Neuron (in vitro differentiated cells): Measurements from ENCODE around the gene ANKRD34A.
A peak's percentile ranks its signal among the peaks of the same experiment; 100 is the strongest.

ENCODE experiments used
- H2AFZ ChIP-seq: one replicate; pipeline ENCODE4 v1.6.1; 2013; ENCODE audit warnings: low read depth, mild to moderate bottlenecking, inconsistent platforms, low read length, moderate library complexity
- H3K27me3 ChIP-seq: one replicate; pipeline ENCODE4 v1.6.1; 2013; ENCODE audit warnings: low read length; ENCODE audit not compliant: insufficient read depth
- H3K36me3 ChIP-seq: one replicate; pipeline ENCODE4 v1.6.1; 2013; ENCODE audit warnings: low read length; ENCODE audit not compliant: insufficient read depth
- H3K4me1 ChIP-seq: one replicate; pipeline ENCODE4 v1.6.1; 2013; ENCODE audit warnings: low read length; ENCODE audit not compliant: insufficient read depth
- H3K4me3 ChIP-seq: 2 replicates; pipeline ENCODE4 v1.5.1; 2013; ENCODE audit warnings: mild to moderate bottlenecking, low read length, moderate library complexity
- H3K9me3 ChIP-seq: one replicate; pipeline ENCODE4 v1.6.1; 2013; ENCODE audit warnings: low read length

The ANKRD34A gene

DNA sequence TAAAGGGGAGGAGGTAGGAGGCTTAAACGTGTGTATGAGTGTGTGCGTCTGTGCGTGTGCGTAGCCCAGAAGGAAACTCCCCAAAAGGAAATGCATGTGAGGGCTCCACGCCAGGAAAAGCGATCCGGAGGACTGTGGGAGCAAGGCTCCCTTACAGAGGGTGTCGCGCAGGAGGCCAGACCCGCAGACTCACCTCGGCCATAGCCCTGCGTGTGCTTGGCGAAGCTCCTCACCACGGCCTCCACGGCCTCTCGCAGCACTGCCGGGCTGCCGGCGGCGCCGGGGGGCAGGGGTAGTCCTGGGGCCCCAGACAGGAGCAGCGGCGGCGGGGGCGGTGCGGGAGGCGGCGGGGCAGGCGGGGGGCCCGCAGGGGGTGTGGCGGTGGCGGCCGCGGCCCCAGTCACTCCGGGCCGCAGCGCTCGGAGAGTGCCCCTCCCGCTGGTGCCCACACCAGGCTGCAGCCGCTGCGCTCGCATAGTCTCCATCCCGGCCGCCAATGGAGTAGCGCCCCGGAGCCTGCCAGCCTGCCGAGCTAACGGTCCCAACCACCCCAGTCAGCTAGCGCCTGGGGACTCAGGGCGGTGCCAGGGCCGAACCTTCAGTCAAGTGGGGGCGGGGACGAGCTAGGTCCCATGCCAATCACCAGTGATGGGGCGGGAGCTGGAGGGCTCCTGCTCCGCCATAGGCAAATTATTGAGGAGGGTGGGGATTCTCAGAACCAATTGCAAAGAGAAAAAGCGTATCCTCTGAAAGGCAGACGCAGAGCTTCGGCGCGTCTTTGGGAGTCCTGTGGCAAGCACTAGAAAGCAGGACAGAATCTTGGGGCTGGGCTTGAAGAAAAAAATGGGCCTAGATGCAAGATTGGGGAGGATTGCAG is 6.7 kb downstream of the ANKRD34A start, which contains the start of gene LIX1L:
Gene LIX1L (minus strand): TSS at position 575 of the 877 bp plus-strand sequence. CDS start 90 bp downstream, at position 485.
- peaks cover 58% of the 10 kb centered on the region for H3K4me1 ChIP-seq
- no peaks in the 10 kb centered on the region for H3K9me3 ChIP-seq
- H3K27me3 ChIP-seq: no peaks in the 10 kb centered on the region
- H3K36me3 ChIP-seq: no peaks in the 10 kb centered on the region
- peak within 1 kb of the TSS; percentile 64 for H2AFZ ChIP-seq
- H3K4me3 ChIP-seq: peak within 1 kb of the TSS; percentile 70

DNA sequence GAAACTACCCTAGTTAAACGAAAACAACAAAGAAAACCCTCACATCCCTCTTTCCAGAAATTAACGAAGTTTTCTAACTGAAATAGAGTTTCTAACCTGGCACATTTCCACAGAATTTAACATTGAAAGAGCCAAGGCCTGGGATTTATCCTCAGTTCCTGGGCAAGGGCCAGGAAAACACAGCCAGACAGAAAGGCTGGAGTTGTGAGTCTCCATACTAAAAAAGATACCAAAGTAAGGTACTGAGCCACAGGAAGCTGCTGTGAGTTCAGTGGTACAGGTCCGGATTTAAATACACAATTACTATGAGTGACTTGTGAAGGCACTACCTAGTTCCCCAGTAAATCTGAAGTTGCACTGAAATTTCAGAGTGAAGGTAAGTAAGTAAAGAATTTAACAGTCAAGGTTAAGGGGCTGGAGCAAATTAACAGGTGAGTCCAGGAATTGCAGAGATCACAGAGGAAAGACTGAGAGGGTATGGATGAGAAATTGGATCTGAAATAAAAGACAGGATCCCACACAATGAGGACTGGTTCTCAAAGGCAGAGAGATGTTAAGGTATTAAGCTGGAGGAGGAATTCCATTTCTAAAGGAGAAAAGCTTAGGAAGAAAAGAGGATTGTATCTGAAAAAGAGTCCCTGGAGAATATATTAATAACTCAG is 7.5 kb downstream of the ANKRD34A start:
- H3K36me3 ChIP-seq: no peaks in the 10 kb centered on the region
- no peaks in the 10 kb centered on the region for H3K27me3 ChIP-seq
- peak overlapping the region; percentile 70 for H3K4me3 ChIP-seq
- H2AFZ ChIP-seq: no peak overlapping the region
- peaks cover 59% of the 10 kb centered on the region for H3K4me1 ChIP-seq
- H3K9me3 ChIP-seq: no peaks in the 10 kb centered on the region

DNA sequence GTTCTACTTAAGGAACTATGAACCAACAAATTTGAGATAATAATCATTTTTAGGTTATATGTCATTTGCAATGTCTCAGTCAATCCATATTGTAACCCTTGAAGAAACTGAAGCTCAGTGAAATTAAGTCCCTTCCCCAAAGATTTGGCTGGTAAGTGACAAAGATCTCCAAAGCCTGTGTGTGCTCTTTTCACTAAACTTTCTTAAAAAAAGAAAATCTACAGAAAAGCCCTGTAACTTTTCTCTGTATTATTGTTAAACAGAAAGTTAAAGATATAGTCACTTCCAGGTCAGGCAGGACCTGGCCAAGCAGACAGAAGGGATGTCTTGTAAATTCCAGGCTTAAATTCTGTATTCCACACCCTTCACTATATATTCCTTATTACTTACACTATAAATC is 8.0 kb downstream of the ANKRD34A start:
- Histone ChIP-seq H3K36me3 (no peaks in the 10 kb centered on the region), H3K4me3 (peak overlapping the region; percentile 70), H3K9me3 (no peaks in the 10 kb centered on the region), H3K27me3 (no peaks in the 10 kb centered on the region), H2AFZ (no peak overlapping the region), H3K4me1 (peaks cover 60% of the 10 kb centered on the region)

DNA sequence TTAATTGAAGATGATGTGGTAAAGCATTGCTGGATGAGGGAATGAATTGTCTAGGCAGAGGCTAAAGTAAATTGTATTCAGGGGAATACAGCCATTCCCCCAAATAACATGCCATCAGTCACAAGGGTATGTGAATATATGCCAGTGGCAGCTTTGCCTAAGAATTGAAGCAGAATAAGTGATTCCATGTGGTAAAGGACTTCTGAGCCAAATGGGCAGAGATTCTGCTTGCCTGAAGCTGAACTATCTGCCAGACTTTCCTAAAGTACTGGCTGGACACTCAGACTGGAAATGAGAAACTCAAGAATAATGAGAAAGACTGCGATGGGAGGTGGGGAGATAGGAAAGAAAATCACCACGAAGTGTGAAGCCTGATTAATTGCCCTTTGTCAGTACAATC is 8.9 kb downstream of the ANKRD34A start:
- H3K9me3 ChIP-seq: no peaks in the 10 kb centered on the region
- no peaks in the 10 kb centered on the region for H3K27me3 ChIP-seq
- no peak overlapping the region for H2AFZ ChIP-seq
- peak overlapping the region; percentile 70 for H3K4me3 ChIP-seq
- H3K4me1 ChIP-seq: peaks cover 63% of the 10 kb centered on the region
- H3K36me3 ChIP-seq: no peaks in the 10 kb centered on the region

DNA sequence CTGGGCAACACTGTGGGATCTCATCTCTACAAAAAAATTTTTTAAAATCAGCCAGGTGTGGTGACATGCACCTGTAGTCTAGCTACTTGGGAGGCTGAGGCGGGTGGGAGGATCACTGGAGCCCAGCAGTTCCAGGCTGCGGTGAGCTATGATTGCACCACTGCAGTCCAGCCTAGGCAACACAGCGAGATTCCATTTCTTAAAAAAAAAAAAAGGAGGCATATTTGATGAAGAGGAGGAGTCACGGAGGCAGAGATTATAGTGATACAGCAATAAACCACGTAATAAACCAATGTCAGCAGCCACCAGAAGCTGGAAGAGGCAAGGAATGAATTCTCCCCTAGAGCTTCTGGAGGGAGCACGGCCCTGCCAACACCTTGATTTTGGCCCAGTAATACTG is 10.5 kb downstream of the ANKRD34A start:
- no peak overlapping the region for H3K4me3 ChIP-seq
- no peaks in the 10 kb centered on the region for H3K9me3 ChIP-seq
- no peak overlapping the region for H2AFZ ChIP-seq
- H3K27me3 ChIP-seq: no peaks in the 10 kb centered on the region
- H3K4me1 ChIP-seq: peaks cover 53% of the 10 kb centered on the region
- peaks cover 5% of the 10 kb centered on the region for H3K36me3 ChIP-seq

GRCh38 chr1:145952903-145953302 is 11.5 kb downstream of the ANKRD34A start:
- no peaks in the 10 kb centered on the region for H3K27me3 ChIP-seq

GRCh38 chr1:145951526-145951925 is 12.8 kb downstream of the ANKRD34A start:
- peaks cover 41% of the 10 kb centered on the region for H3K4me1 ChIP-seq
- H3K36me3 ChIP-seq: peaks cover 21% of the 10 kb centered on the region
- no peaks in the 10 kb centered on the region for H3K9me3 ChIP-seq
- no peaks in the 10 kb centered on the region for H3K27me3 ChIP-seq
- no peak overlapping the region for H3K4me3 ChIP-seq
- no peak overlapping the region for H2AFZ ChIP-seq

More at GRCh38 chr1:145952903-145953302, 11.5 kb downstream of the ANKRD34A start:
- no peaks in the 10 kb centered on the region for H3K9me3 ChIP-seq
- H3K36me3 ChIP-seq: peaks cover 9% of the 10 kb centered on the region
- no peak overlapping the region for H2AFZ ChIP-seq
- peaks cover 47% of the 10 kb centered on the region for H3K4me1 ChIP-seq
- H3K4me3 ChIP-seq: no peak overlapping the region

DNA sequence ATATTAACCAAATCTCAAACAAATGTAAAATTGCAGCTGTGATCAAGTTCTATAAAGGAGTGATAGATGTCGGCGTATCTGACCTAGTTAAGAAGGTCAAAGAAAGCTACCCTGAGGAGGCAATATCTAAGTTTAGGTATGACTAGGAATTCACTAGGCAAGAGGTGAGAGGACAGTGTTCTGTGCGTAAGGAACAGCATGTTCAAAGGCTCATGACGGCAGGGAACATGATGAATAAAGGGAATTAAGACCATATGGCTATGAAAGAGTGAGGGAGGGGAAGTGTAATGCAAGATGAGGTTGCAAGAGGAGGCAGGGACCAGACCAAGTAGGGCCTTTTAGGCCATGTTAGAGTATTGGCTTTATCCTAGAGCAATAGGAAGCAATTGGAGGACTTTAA is 15.2 kb downstream of the ANKRD34A start:
- H2AFZ ChIP-seq: no peak overlapping the region
- H3K9me3 ChIP-seq: no peaks in the 10 kb centered on the region
- H3K4me1 ChIP-seq: peaks cover 19% of the 10 kb centered on the region
- H3K36me3 ChIP-seq: peaks cover 31% of the 10 kb centered on the region
- no peaks in the 10 kb centered on the region for H3K27me3 ChIP-seq
- H3K4me3 ChIP-seq: no peak overlapping the region

DNA sequence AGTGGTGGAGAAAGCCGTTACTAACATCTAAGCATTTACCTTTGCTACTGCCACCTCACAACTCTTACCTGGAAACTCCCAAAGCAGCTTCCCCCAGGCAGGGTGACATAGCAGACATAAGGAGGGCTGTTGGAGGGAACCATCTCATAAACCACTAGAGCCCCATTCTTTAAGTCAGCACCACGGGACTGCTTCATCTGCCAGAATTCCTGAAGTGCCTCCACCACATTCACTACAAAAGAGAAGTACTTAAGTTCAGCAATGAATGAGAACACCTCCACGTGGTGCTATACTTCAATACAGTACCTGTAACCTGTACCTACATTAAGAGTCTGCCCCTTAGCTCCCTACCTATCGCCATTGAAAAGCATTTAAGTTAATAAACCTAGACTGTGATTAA is 16.8 kb downstream of the ANKRD34A start:
- Histone ChIP-seq H3K27me3 (no peaks in the 10 kb centered on the region), H3K36me3 (peaks cover 46% of the 10 kb centered on the region), H3K4me3 (no peak overlapping the region)

DNA sequence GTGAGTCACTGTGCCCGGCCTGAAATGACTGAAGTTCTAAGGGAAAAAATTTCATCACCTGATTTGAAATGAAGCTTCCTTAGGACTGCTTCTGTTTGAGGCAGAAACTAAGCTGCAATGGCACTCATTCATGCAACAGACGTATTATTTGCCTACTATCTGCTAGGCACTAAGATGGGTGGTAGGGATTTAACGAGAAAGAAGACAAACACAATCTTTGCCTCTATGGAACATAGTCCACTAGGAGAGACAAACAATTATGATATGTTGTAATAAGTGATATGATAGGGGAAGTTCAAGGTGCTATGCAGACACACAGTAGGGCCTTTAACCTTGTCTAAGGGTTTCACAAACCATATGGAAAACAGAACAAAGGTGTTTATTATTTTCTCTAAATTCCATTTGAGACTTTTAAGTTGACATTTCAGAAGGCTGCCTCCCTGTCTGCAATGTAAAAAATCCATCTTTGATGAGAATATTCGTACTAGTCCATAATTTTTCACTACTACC is 17.8 kb downstream of the ANKRD34A start:
- Histone ChIP-seq H3K9me3 (no peaks in the 10 kb centered on the region), H3K27me3 (no peaks in the 10 kb centered on the region), H3K4me1 (peaks cover 10% of the 10 kb centered on the region), H2AFZ (no peak overlapping the region), H3K36me3 (peaks cover 52% of the 10 kb centered on the region), H3K4me3 (no peak overlapping the region)

More for the DNA sequence above, 16.8 kb downstream of the ANKRD34A start:
- Histone ChIP-seq H3K4me1 (peaks cover 19% of the 10 kb centered on the region), H3K9me3 (no peaks in the 10 kb centered on the region), H2AFZ (no peak overlapping the region)

DNA sequence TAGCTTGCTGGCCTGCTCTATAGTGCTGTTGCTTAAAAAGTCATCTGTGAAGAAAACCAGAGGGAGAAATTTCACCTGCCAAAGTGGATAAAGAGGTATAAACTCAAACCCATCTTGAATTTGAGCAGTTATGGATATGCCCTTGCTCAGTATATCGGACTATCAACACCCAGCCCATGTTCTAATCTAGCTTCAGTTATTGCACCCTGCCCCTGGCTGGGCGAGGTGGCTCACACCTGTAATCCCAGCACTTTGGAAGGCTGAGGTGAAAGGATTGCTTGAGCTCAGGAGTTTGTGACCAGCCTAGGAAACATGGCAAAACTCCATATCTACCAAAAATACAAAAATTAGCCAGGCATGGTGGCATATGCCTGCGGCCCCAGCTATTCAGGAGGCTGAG is 19.8 kb downstream of the ANKRD34A start:
- peaks cover 65% of the 10 kb centered on the region for H3K36me3 ChIP-seq
- H3K9me3 ChIP-seq: no peaks in the 10 kb centered on the region
- H3K4me3 ChIP-seq: no peak overlapping the region
- no peaks in the 10 kb centered on the region for H3K27me3 ChIP-seq
- H3K4me1 ChIP-seq: no peaks in the 10 kb centered on the region
- no peak overlapping the region for H2AFZ ChIP-seq

GRCh38 chr1:145942871-145943270 is 21.5 kb downstream of the ANKRD34A start:
- Histone ChIP-seq H3K27me3 (no peaks in the 10 kb centered on the region), H3K4me3 (no peak overlapping the region), H3K36me3 (peaks cover 56% of the 10 kb centered on the region), H3K9me3 (no peaks in the 10 kb centered on the region), H3K4me1 (no peaks in the 10 kb centered on the region), H2AFZ (no peak overlapping the region)

GRCh38 chr1:145942405-145942804 is 22.0 kb downstream of the ANKRD34A start:
- Histone ChIP-seq H3K9me3 (no peaks in the 10 kb centered on the region), H3K4me1 (no peaks in the 10 kb centered on the region), H2AFZ (no peak overlapping the region), H3K27me3 (no peaks in the 10 kb centered on the region), H3K4me3 (no peak overlapping the region), H3K36me3 (peaks cover 56% of the 10 kb centered on the region)
